Activated CD8-positive, alpha-beta memory T cell treated with anti-CD3 and anti-CD28 coated beads, Interleukin-2, amount 10 ng/mL, durations not matched to agents 7 days and 5 days (primary cell): ENCODE data around the gene FBXL20. TPM values are rescaled to one million over a fixed set of nuclear protein-coding genes. Genes with fewer than 3 reads are reported as not detected.
"Not testable (repeated sequence)": the region's sequence is repeated elsewhere in the genome, so short reads cannot be mapped to it uniquely, and the experiment has no call there.

Experiments used
- ATAC-seq: fragments of 150-1000 bp; cut with Tn5 transposase; one replicate; pipeline ENCODE4 v1.10.0; 2021; ENCODE audit warnings: moderate library complexity
- CTCF ChIA-PET: fragments of 350-600 bp; sonication (Branson Sonifier 250); formaldehyde crosslinking; loops from one replicate; lab custom pipeline; 2021; ENCODE audit warnings: antibody characterized with exemption; lab: Charles Lee
- DNase-seq: peaks from one replicate; pipeline ENCODE4 v3.0.0-alpha.2; 2020
- H3K27ac Mint-ChIP-seq: one replicate; pipeline ENCODE4 v1.8.0; 2021; ENCODE audit warnings: mild to moderate bottlenecking, mixed read lengths
- H3K27me3 Mint-ChIP-seq: one replicate; pipeline ENCODE4 v1.8.0; 2021; ENCODE audit warnings: mixed read lengths
- H3K36me3 Mint-ChIP-seq: one replicate; pipeline ENCODE4 v1.8.0; 2021; ENCODE audit warnings: mild to moderate bottlenecking, mixed read lengths
- H3K4me1 Mint-ChIP-seq: one replicate; pipeline ENCODE4 v1.8.0; 2021; ENCODE audit warnings: mixed read lengths
- H3K4me3 Mint-ChIP-seq: one replicate; pipeline ENCODE4 v1.8.0; 2021; ENCODE audit warnings: mild to moderate bottlenecking, moderate library complexity, mixed read lengths
- H3K9me3 Mint-ChIP-seq: one replicate; pipeline ENCODE4 v1.8.0; 2022; ENCODE audit warnings: low read depth, mixed read lengths
- total RNA-seq, 2 experiments: library from RNA; stranded (reverse); gene quantifications; one replicate each; pipeline ENCODE4 v1.2.3, GENCODE V29; 2021

FBXL20 gene, protein sequence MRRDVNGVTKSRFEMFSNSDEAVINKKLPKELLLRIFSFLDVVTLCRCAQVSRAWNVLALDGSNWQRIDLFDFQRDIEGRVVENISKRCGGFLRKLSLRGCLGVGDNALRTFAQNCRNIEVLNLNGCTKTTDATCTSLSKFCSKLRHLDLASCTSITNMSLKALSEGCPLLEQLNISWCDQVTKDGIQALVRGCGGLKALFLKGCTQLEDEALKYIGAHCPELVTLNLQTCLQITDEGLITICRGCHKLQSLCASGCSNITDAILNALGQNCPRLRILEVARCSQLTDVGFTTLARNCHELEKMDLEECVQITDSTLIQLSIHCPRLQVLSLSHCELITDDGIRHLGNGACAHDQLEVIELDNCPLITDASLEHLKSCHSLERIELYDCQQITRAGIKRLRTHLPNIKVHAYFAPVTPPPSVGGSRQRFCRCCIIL
- total RNA-seq, result 10 to 100 TPM; 12.9 to 14.1 TPM

DNA sequence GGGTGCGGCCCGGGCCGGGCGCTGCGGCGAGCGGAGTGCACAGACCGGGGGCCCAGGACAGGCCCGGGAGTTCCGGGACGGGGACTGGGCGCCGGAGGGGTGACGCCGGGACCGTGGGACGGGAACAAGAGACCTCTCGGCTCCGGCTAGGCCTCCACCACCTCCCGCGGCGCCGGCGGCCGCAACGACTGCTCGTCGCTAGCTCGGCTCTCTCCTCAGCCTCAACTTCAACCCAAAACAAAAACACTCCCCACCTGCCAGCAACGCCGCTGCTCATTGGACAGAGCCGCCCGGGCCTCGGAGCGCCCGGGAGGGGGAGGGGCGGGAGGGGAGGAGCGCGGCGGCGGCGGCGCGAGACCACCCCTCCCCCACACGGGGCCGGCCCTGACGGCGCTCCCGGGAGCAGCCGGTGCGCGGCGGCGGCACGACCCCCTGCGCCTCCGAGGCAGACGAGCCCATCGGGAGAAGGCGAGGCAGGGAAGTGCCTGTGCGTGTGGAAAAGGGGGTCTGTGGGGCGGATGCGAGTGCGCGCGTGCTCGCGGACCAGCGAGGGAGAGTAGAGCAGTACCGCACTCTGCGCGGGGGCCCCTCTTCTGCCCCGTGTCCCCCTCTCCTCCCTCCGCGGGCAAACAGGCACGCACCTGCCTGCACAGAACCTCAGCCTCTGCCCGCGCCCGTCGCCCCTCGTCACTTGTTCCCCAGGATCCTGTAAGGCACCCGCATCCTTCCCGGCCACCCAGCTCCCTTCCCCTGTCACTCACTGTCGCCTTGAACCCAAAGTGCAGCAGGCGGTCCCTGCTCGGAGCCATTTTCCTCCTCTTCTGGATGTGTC is at the start of gene FBXL20:
Gene FBXL20, minus strand, starts transcription at position 215 of the 832 bp plus-strand sequence. CDS start 224 bp downstream, outside the sequence.
- CTCF ChIA-PET, result interaction anchor here (1.0 to 1.9 kb wide), 4 partner anchors 9 to 158 kb away, joined by 3 to 7 read pairs (median 4); partner anchors contain the start of gene CDK12
- DNase-seq (peak; percentile 94), ATAC-seq (peak; percentile 77)
- H3K4me3 Mint-ChIP-seq, result peak within 1 kb of the TSS; percentile 96
- peaks cover 3% of the 10 kb centered on the region for H3K36me3 Mint-ChIP-seq
- no peaks in the 10 kb centered on the region for H3K9me3 Mint-ChIP-seq
- H3K27ac Mint-ChIP-seq, result peak within 1 kb of the TSS; percentile 95
- peaks cover 45% of the 10 kb centered on the region for H3K4me1 Mint-ChIP-seq
- no peaks in the 10 kb centered on the region for H3K27me3 Mint-ChIP-seq

DNA sequence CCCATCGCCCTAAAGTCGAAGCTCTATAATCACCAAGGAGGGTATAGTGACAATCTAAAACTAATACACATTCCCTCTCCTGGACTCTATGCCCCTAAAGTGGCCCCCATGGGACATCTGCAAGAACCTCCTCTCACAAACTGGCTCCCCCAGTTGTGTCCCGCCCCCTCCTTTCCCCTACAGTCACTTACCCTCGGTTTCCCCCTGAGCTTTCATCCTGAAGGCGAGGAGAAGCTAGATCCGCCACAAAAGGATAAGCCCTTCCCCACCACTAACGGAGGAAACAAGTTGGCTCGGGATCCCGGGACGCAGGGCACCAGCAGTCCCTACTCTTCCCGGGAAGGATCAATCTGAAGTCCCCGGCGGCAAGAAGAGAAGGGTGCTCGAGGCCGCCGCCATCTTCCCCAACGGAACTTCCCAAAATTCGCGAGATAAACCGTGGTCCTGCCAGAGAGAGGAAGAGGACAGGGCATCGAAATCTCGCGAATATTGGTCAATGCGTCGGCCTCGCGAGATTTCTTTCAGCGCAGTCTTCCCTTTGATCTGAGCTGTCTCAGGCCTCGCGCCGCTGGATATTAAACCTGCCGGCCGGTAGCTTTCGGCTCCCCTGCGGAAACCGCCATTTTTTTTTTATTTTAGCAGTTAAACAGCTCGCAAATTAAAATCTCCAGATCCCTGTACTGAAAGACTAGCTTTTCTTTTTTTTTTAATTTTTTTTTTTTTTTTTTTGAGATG is 49.6 kb upstream of the FBXL20 start, which contains the start of gene MED1:
Gene MED1, minus strand, starts transcription at position 417 of the 735 bp plus-strand sequence. Its CDS starts 201 bp downstream, at position 216.
- peaks cover 28% of the 10 kb centered on the region for H3K4me1 Mint-ChIP-seq
- peak within 1 kb of the TSS; percentile 96 for H3K4me3 Mint-ChIP-seq
- peak; percentile 98 for DNase-seq
- peaks cover 14% of the 10 kb centered on the region for H3K36me3 Mint-ChIP-seq
- peak within 1 kb of the TSS; percentile 93 for H3K27ac Mint-ChIP-seq
- peak; percentile 99 for ATAC-seq
- CTCF ChIA-PET, result interaction anchor here (0.6 to 2.8 kb wide), 7 partner anchors 9 to 714 kb away, joined by 3 to 31 read pairs (median 4); partner anchors contain the start of gene CDK12
- no peaks in the 10 kb centered on the region for H3K9me3 Mint-ChIP-seq
- no peaks in the 10 kb centered on the region for H3K27me3 Mint-ChIP-seq

DNA sequence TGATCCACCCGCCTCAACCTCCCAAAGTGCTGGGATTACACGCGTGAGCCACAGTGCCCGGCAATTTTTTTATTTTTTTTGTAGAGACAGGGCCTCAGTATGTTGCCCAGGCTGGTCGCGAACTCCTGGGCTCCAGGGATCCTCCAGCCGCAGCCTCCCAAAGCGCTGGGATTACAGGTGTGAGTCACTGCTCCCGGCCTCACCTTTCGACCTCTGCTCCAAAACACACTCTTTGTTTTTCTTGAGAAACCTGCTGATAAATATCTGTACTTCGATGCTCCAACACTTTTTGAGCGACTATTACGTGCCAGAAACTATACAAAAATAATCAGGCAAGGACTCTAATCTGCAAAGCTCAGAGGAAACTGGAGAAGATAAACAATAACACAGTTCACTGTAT is 48.6 kb upstream of the FBXL20 start:
- H3K4me3 Mint-ChIP-seq, result peak overlapping the region; percentile 96
- H3K27me3 Mint-ChIP-seq, result no peaks in the 10 kb centered on the region
- H3K4me1 Mint-ChIP-seq, result peaks cover 28% of the 10 kb centered on the region
- CTCF ChIA-PET, result interaction anchor here (1.3 to 2.8 kb wide), 4 partner anchors 12 to 173 kb away, joined by 4 to 31 read pairs (median 4); partner anchors contain the start of gene CDK12
- H3K36me3 Mint-ChIP-seq, result peaks cover 17% of the 10 kb centered on the region
- DNase-seq, result no peak
- no peaks in the 10 kb centered on the region for H3K9me3 Mint-ChIP-seq
- no peak for ATAC-seq
- peak overlapping the region; percentile 93 for H3K27ac Mint-ChIP-seq

- no peaks in the 10 kb centered on the region for H3K9me3 Mint-ChIP-seq
- no peak overlapping the region for H3K4me3 Mint-ChIP-seq
- DNase-seq, result no peak
- peaks cover 28% of the 10 kb centered on the region for H3K4me1 Mint-ChIP-seq
- H3K27me3 Mint-ChIP-seq, result no peaks in the 10 kb centered on the region
- peaks cover 29% of the 10 kb centered on the region for H3K36me3 Mint-ChIP-seq
- CTCF ChIA-PET, result no interaction called here
- ATAC-seq, result no peak
- no peak overlapping the region for H3K27ac Mint-ChIP-seq
These were observed 46.1 kb upstream of the FBXL20 start for GRCh38 chr17:39447561-39447960.

DNA sequence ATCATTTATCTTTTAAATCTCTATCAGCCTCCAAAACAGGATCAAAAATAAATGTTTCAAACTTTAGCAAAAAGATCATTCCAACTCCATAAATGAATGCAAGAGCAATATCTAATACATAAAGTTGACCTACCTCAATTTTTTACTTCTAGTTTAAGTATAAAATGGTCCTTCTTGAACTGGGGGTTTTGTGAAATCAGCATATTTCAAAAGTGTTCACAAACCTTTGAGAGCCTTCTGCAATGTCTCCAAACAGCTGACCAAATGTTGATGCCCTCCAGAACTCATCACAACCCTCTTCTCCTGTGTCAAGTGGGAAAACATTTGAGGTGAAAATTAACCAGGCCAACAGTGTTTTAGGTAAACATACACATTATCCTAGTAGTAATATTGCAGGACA is 41.9 kb upstream of the FBXL20 start:
- no peak overlapping the region for H3K27ac Mint-ChIP-seq

GRCh38 chr17:39439868-39440267 is 38.4 kb upstream of the FBXL20 start:
- ATAC-seq, H3K9me3 Mint-ChIP-seq, DNase-seq, H3K27ac Mint-ChIP-seq, H3K4me3 Mint-ChIP-seq, CTCF ChIA-PET, H3K27me3 Mint-ChIP-seq, H3K4me1 Mint-ChIP-seq: not testable (repeated sequence)
- peaks cover 36% of the 10 kb centered on the region for H3K36me3 Mint-ChIP-seq

More for the DNA sequence above, 41.9 kb upstream of the FBXL20 start:
- H3K27me3 Mint-ChIP-seq, result no peaks in the 10 kb centered on the region
- no peaks in the 10 kb centered on the region for H3K9me3 Mint-ChIP-seq
- H3K36me3 Mint-ChIP-seq, result peaks cover 47% of the 10 kb centered on the region
- CTCF ChIA-PET, result interaction anchor here (0.8 kb wide), 1 partner anchor 596 kb away, joined by 3 read pairs; no protein-coding TSS in a partner anchor
- no peak overlapping the region for H3K4me3 Mint-ChIP-seq
- peaks cover 7% of the 10 kb centered on the region for H3K4me1 Mint-ChIP-seq
- ATAC-seq, result no peak
- DNase-seq, result no peak

DNA sequence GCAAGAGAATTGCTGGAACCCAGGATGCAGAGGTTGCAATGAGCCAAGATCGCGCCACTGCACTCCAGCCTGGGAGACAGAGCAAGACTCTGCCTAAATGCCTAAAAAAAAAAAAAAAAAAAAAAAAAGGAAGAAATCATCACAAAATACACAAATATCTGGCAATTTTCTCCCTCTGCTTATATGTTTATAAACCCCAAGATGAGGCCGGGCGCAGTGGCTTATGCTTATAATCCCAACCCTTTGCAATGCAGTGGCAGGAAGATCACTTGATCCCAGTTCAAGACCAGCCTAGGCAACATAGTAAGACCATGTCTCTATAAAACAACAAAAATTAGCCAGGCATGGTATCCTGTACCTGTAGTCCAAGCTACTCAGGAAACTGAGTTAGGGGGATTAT is 28.2 kb upstream of the FBXL20 start:
- H3K4me1 Mint-ChIP-seq, result no peaks in the 10 kb centered on the region
- no peak overlapping the region for H3K27ac Mint-ChIP-seq

DNA sequence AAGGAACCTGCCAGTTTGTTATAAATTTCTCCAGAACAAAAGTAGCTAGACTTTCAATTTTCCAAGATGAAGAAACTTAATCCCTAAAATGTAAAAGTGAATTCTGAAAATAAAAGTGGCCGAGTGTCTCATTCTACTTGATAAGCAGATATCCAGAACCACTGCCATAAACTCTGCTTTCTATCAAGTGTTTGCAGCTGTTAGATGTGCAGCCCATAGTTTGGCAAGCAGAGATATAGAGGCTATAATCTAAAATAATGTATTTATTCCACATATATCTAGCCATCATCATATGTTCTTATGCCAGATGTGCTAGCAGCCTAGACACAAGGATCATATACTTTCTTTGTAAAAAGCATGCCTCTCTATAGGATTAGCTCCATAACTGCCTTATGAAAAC is 14.7 kb upstream of the FBXL20 start:
- no peak for ATAC-seq
- Mint-ChIP-seq H3K27ac (no peak overlapping the region), H3K27me3 (no peaks in the 10 kb centered on the region), H3K9me3 (no peaks in the 10 kb centered on the region), H3K4me3 (no peak overlapping the region), H3K4me1 (no peaks in the 10 kb centered on the region), H3K36me3 (peaks cover 38% of the 10 kb centered on the region)
- no peak for DNase-seq
- CTCF ChIA-PET, result interaction anchor here (1.0 kb wide), 1 partner anchor 11 kb away, joined by 3 read pairs; no protein-coding TSS in a partner anchor

More for the DNA sequence above, 28.2 kb upstream of the FBXL20 start:
- no peak for DNase-seq
- no peak for ATAC-seq
- no peak overlapping the region for H3K4me3 Mint-ChIP-seq
- no peaks in the 10 kb centered on the region for H3K27me3 Mint-ChIP-seq
- H3K9me3 Mint-ChIP-seq, result no peaks in the 10 kb centered on the region
- peaks cover 25% of the 10 kb centered on the region for H3K36me3 Mint-ChIP-seq
- CTCF ChIA-PET, result no interaction called here

GRCh38 chr17:39410279-39410678 is 8.9 kb upstream of the FBXL20 start:
- Mint-ChIP-seq H3K27me3 (no peaks in the 10 kb centered on the region), H3K4me3 (no peak overlapping the region), H3K27ac (no peak overlapping the region), H3K9me3 (no peaks in the 10 kb centered on the region), H3K4me1 (peaks cover 20% of the 10 kb centered on the region), H3K36me3 (peaks cover 52% of the 10 kb centered on the region)
- no peak for DNase-seq
- CTCF ChIA-PET, result no interaction called here
- ATAC-seq, result no peak

DNA sequence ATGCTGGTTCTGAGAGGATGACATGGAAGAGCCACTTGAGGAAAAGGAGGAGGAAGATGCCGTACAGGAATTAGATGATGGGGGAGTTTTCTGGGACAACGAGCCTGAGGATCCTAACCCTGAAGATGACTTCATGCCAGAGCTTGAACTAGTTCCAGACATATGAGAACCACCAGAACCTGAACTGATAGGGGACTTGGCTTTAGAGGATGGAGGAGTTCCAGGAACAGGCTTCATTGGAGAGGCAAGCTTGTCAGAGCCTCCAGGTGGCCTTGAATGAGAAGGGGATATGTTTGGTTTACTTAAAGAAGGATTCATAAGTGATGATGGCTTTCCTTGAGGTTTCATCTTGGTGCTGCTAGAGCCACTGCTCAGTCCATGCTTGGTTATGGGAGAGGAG is 6.9 kb upstream of the FBXL20 start:
- Mint-ChIP-seq H3K27me3 (no peaks in the 10 kb centered on the region), H3K36me3 (peaks cover 43% of the 10 kb centered on the region), H3K4me3 (no peak overlapping the region), H3K4me1 (peaks cover 36% of the 10 kb centered on the region), H3K9me3 (no peaks in the 10 kb centered on the region), H3K27ac (no peak overlapping the region)
- CTCF ChIA-PET, result no interaction called here
- DNase-seq (no peak), ATAC-seq (no peak)

- no peaks in the 10 kb centered on the region for H3K9me3 Mint-ChIP-seq
- H3K36me3 Mint-ChIP-seq, result peaks cover 41% of the 10 kb centered on the region
- H3K4me1 Mint-ChIP-seq, result peaks cover 41% of the 10 kb centered on the region
- H3K4me3 Mint-ChIP-seq, result no peak overlapping the region
- DNase-seq (no peak), ATAC-seq (no peak)
- no peaks in the 10 kb centered on the region for H3K27me3 Mint-ChIP-seq
- no peak overlapping the region for H3K27ac Mint-ChIP-seq
- CTCF ChIA-PET, result interaction anchor here (1.6 kb wide), 1 partner anchor 44 kb away, joined by 4 read pairs; the partner anchor contains the start of gene MED1
These were observed 5.5 kb upstream of the FBXL20 start for GRCh38 chr17:39406951-39407350.

DNA sequence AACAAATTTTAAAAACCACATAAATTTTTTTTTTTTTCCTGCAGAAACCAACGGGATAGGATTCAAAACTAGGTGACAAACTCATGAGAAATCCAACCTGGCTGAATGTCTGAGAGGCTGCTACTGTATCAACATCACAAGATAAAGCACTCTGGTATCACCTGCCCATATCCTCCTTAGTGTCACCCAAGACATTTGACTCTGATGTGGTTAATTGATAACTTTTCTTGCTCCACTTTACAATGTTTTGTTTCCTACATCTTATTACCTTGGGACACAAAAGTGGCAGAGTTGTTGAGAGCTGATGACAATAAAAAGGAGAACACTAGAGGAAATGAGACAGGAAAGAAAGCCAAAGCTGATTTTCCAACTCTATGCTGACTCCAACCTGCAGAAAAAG is 4.0 kb upstream of the FBXL20 start:
- Mint-ChIP-seq H3K9me3 (no peaks in the 10 kb centered on the region), H3K27ac (peak overlapping the region; percentile 72), H3K4me1 (peaks cover 46% of the 10 kb centered on the region), H3K4me3 (no peak overlapping the region), H3K27me3 (no peaks in the 10 kb centered on the region), H3K36me3 (peaks cover 33% of the 10 kb centered on the region)
- DNase-seq, result no peak
- ATAC-seq, result no peak
- CTCF ChIA-PET, result interaction anchor here (0.8 to 1.6 kb wide), 4 partner anchors 11 to 161 kb away, joined by 3 to 4 read pairs (median 3); partner anchors contain the start of gene MED1
